Duodenal mucosa (tissue), 2 donors: ENCODE data around the gene FIZ1.

Source experiments
- H3K27ac ChIP-seq: one replicate; pipeline ENCODE4 v1.7.0; 2013; ENCODE audit warnings: low read depth, low read length
- H3K27me3 ChIP-seq, 2 donors: one replicate each; pipeline ENCODE4 v1.7.0; 2013; ENCODE audit warnings: low read length in 2 of 2, control low read depth in 1 of 2; ENCODE audit not compliant: insufficient read depth in 2 of 2, control insufficient read depth in 1 of 2
- H3K36me3 ChIP-seq, 2 donors: one replicate each; pipeline ENCODE4 v1.7.0; 2013; ENCODE audit warnings: low read length in 2 of 2, control low read depth in 1 of 2; ENCODE audit not compliant: insufficient read depth in 2 of 2, control insufficient read depth in 1 of 2
- H3K4me1 ChIP-seq, 2 donors: one replicate each; pipeline ENCODE4 v1.7.0; 2013; ENCODE audit warnings: low read length in 2 of 2, control low read depth in 1 of 2; ENCODE audit not compliant: insufficient read depth in 2 of 2, control insufficient read depth in 1 of 2
- H3K4me3 ChIP-seq, 2 donors: one replicate each; pipeline ENCODE4 v1.7.0; 2013; ENCODE audit warnings: low read length in 2 of 2, low read depth in 1 of 2
- H3K9ac ChIP-seq, 2 donors: one replicate each; pipeline ENCODE4 v1.7.0; 2013; ENCODE audit warnings: low read length in 2 of 2, low read depth in 1 of 2
- H3K9me3 ChIP-seq, 2 donors: one replicate each; pipeline ENCODE4 v1.7.0; 2013; ENCODE audit warnings: low read length in 2 of 2, control low read depth in 1 of 2; ENCODE audit not compliant: control insufficient read depth in 1 of 2

FIZ1 gene

DNA sequence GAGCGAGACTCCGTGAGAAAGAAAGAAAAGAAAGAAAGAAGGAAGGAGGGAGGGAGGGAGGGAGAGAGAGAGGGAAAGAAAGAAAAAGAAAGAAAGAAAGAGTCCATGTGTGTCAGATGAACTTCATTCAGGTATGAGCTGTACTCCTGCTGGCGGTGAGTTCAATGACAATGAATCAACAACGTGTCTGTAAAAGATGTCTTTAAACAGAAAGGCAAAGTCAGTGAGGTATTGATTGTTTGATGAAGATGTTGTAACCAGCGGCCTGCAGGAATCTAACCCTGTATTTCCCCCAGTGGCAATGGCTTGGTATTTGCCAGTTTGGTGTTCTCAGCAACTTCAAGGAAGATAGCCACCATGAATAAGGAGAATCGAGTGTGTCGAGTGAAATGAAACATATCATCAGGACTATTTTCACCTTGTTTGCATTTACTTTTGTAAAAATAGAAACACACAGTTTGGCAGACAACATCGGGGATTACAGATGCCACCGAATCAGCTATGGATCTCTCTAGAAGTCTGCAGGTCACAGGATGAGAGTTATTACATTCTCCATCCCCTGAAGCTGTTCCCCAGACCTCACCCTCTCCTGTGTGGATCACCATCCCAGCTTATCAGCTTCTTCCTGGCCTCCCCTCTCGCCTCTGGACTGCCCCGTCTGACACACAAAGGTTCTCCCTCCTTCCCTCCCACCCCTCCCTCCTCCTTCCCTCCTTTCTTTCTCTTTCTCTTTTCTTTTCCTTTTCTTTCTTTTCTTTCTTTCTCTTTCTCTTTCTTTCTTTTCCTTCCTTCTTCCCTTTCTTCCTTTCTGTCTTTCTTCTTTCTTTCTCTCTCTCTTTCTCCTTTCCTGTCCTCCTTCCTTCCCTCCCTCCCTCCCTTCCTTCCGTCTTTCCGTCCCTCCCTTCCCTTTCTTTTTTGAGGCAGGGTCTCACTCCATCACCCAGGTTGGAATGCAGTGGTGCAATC is 45.8 kb downstream of the FIZ1 start:
- Histone ChIP-seq H3K9ac (no peak overlapping the region), H3K36me3 (no peaks in the 10 kb centered on the region), H3K27ac (no peak overlapping the region), H3K27me3 (no peaks in the 10 kb centered on the region), H3K4me3 (no peak overlapping the region), H3K4me1 (peaks cover 8 to 9% of the 10 kb centered on the region in 2 donors), H3K9me3 (no peaks in the 10 kb centered on the region)

- Histone ChIP-seq H3K4me1 (peaks cover 8 to 9% of the 10 kb centered on the region in 2 donors), H3K27me3 (no peaks in the 10 kb centered on the region), H3K9me3 (no peaks in the 10 kb centered on the region), H3K36me3 (no peaks in the 10 kb centered on the region), H3K27ac (no peak overlapping the region), H3K9ac (no peak overlapping the region), H3K4me3 (no peak overlapping the region)
Observed at GRCh38 chr19:55552620-55553019, 46.7 kb downstream of the FIZ1 start.

DNA sequence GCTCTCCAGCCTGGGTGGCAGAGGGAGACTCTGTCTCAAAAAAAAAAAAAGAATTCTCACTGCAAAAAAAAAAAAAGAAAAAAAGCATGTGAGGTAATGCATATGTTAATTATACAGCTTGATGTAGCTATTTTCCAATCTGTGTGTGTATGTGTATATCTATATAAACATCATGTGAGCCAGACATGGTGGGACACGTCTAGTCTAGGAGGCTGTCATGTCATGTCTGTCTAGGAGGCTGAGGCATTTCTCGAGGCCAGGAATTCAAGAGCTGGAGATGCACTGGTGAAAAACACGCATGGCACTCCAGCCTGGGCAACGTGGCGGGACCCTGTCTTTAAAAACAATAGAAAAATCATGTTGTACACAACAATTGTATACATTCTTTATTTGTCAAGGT is 47.1 kb downstream of the FIZ1 start:
- no peaks in the 10 kb centered on the region for H3K9me3 ChIP-seq
- H3K27me3 ChIP-seq, result no peaks in the 10 kb centered on the region
- H3K36me3 ChIP-seq, result no peaks in the 10 kb centered on the region
- no peak overlapping the region for H3K4me3 ChIP-seq
- peaks cover 8 to 9% of the 10 kb centered on the region in 2 donors for H3K4me1 ChIP-seq
- H3K27ac ChIP-seq, result no peak overlapping the region
- H3K9ac ChIP-seq, result no peak overlapping the region

DNA sequence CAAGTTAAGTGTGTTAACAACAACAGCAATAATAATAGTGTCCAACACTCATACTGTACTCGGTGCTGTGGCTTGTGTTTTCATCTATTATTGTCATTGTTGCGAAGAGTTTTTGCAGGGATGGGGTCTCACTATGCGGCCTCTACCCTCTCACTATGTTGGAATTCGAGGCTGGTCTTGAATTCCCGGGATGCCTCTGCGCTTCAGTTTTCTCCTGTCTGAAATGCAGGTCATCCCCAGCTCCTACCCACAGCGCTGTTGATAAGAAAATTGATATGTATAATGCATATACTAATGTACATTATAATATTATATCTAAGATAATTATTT is 49.0 kb downstream of the FIZ1 start:
- Histone ChIP-seq H3K27ac (no peak overlapping the region), H3K9ac (peak overlapping the region in 1 of 2 donors; percentile 51)

GRCh38 chr19:55549500-55550320 is 49.6 kb downstream of the FIZ1 start:
- no peaks in the 10 kb centered on the region for H3K9me3 ChIP-seq
- peak overlapping the region; percentile 27 for H3K27ac ChIP-seq
- H3K4me1 ChIP-seq, result peaks cover 8 to 9% of the 10 kb centered on the region in 2 donors
- no peaks in the 10 kb centered on the region for H3K27me3 ChIP-seq
- H3K36me3 ChIP-seq, result no peaks in the 10 kb centered on the region
- H3K4me3 ChIP-seq, result peak overlapping the region; percentile 31 to 48
- H3K9ac ChIP-seq, result peak overlapping the region; percentile 17 to 51

More for the DNA sequence above, 49.0 kb downstream of the FIZ1 start:
- H3K36me3 ChIP-seq, result no peaks in the 10 kb centered on the region
- no peaks in the 10 kb centered on the region for H3K27me3 ChIP-seq
- peak overlapping the region; percentile 31 to 48 for H3K4me3 ChIP-seq
- peaks cover 8 to 9% of the 10 kb centered on the region in 2 donors for H3K4me1 ChIP-seq
- H3K9me3 ChIP-seq, result no peaks in the 10 kb centered on the region

DNA sequence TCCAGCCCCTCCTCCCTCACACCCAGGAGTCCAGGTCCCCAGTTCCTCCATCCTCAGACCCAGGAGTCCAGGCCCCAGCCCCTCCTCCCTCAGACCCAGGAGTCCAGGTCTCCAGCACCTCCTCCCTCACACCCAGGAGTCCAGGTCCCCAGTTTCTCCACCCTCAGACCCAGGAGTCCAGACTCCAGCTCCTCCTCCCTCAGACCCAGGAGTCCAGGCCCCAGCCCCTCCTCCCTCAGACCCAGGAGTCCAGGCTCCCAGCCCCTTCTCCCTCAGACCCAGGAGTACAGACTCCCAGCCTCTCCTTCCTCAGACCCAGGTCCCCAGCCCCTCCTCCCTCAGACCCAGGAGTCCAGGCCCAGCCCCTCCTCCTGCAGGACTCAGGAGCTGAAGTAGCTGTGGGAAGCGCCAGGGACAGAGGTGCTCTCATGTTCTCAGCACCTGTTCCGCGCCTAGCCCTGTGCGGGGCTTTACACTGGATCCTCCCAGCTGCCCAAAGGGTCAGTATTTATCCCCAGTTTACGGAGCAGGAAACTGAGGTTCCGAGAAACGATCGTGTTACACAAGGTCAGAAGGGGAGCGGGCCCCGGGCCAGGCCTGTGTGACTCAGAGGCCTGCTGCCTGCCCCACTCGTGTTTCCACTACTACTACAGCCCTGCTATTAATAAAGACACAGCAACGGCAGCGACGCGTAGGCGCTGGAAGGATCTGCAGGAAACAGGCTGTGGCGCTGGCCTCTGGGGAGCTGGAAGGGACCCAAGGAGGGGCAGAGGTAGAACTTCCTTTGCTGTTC is 52.3 kb downstream of the FIZ1 start:
- no peaks in the 10 kb centered on the region for H3K27me3 ChIP-seq
- no peak overlapping the region for H3K27ac ChIP-seq
- no peaks in the 10 kb centered on the region for H3K9me3 ChIP-seq
- no peak overlapping the region for H3K4me3 ChIP-seq
- peaks cover 5 to 8% of the 10 kb centered on the region in 2 donors for H3K4me1 ChIP-seq
- no peaks in the 10 kb centered on the region for H3K36me3 ChIP-seq
- no peak overlapping the region for H3K9ac ChIP-seq

DNA sequence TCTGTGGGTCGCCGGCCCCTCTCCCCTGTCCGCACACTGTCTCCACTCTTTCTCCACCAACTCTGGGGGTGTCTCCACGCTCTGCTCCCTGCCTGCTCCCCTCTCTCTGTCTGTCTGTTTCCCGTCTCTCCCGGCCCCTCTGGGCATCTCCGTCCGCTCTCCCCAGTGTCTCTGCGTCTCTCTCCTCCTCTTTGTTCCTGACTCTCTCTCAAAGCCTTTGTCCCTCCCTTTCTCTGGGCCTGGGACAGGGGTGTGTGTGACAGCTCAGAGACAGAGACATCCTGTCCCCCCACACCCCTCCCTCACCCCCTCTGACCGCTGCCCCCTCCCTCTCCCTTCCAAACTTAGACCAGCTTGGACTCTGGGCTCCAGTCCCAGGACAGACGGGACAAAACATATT is 53.3 kb downstream of the FIZ1 start:
- Histone ChIP-seq H3K27me3 (no peaks in the 10 kb centered on the region), H3K4me1 (peaks cover 5 to 8% of the 10 kb centered on the region in 2 donors), H3K9me3 (no peaks in the 10 kb centered on the region), H3K9ac (no peak overlapping the region), H3K4me3 (no peak overlapping the region), H3K27ac (no peak overlapping the region), H3K36me3 (no peaks in the 10 kb centered on the region)

GRCh38 chr19:55545443-55545842 is 53.9 kb downstream of the FIZ1 start, which contains the start of gene SBK3:
TSS of gene SBK3 (minus strand) at chr19:55545543. CDS start at chr19:55545543, 0 bp downstream.
- Histone ChIP-seq H3K9me3 (no peaks in the 10 kb centered on the region), H3K27ac (no peak within 1 kb of the TSS), H3K27me3 (no peaks in the 10 kb centered on the region), H3K4me3 (no peak within 1 kb of the TSS), H3K36me3 (no peaks in the 10 kb centered on the region), H3K9ac (no peak within 1 kb of the TSS), H3K4me1 (peaks cover 5 to 8% of the 10 kb centered on the region in 2 donors)

DNA sequence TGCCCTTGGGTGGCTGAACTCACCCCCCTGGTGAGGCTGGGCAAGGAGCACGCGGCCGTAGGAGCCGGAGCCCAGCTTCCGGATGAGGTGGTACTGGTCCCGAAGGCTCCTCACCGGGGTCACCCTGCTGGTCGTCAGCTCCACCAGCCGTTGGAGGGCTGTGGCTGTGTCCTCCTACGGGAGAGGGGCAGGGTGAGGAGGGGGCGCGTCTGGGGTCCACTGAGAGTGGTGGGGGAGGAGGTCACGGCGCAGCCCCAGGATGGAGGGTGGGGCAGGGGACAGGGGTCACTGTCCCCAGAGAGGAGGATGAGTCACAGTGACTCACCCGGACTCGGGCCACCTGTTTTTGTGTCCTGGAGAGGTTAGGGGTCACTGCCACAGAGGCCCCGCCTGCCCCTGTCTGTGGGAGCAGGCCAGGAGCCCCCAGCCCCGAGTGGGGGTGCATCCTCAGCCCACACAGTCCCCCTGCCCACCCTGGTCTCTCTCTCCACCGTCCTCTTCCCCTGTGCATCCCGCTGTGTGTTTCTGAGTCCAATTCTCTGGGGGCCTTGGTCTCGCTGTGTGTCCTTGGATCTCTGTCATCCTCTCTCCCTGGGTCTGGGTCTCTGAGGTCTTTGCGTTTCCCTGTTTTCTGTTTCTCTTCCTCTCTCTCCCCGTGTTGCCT is 54.4 kb downstream of the FIZ1 start:
- Histone ChIP-seq H3K9ac (no peak overlapping the region), H3K36me3 (no peaks in the 10 kb centered on the region), H3K9me3 (no peaks in the 10 kb centered on the region), H3K4me3 (no peak overlapping the region), H3K27me3 (no peaks in the 10 kb centered on the region), H3K27ac (no peak overlapping the region), H3K4me1 (peaks cover under 1 to 4% of the 10 kb centered on the region in 2 donors)
